Tibial nerve (tissue), 4 donors: ENCODE measurements around the gene ALDH4A1. TPM values are rescaled to one million over a fixed set of nuclear protein-coding genes. Genes with fewer than 3 reads are reported as not detected.
"Not testable (repeated sequence)": the region's sequence is repeated elsewhere in the genome, so short reads cannot be mapped to it uniquely, and the experiment has no call there.

Experiments used
- DNase-seq, 2 donors: peaks; one replicate each; pipeline ENCODE4 v3.0.0-alpha.2; 2019; ENCODE audit warnings: low spot score in 2 of 2
- H3K27ac ChIP-seq, 4 donors: fragments of 200-600 bp; sonication (generic) in 3 of 4; one replicate each; pipeline ENCODE4 v1.5.1; 2017 to 2019; ENCODE audit warnings: mild to moderate bottlenecking in 1 of 4
- H3K27me3 ChIP-seq, 2 donors: fragments of 200-600 bp; sonication (generic) in 1 of 2; one replicate each; pipeline versions ENCODE4 v1.5.1 to v1.6.0; 2017 to 2019
- H3K36me3 ChIP-seq, 3 donors: fragments of 200-600 bp; sonication (generic); one replicate each; pipeline ENCODE4 v1.5.1; 2018 to 2019
- H3K4me1 ChIP-seq, 4 donors: fragments of 200-600 bp; sonication (generic) in 3 of 4; one replicate each; pipeline ENCODE4 v1.5.1; 2017 to 2019
- H3K4me3 ChIP-seq, 4 donors: fragments of 200-600 bp; sonication (generic) in 3 of 4; one replicate each; pipeline ENCODE4 v1.5.1; 2017 to 2019; ENCODE audit warnings: mild to moderate bottlenecking in 1 of 4, moderate library complexity in 1 of 4
- H3K9me3 ChIP-seq, 4 donors: fragments of 200-600 bp; sonication (generic) in 3 of 4; one replicate each; pipeline ENCODE4 v1.5.1; 2017 to 2019
- CTCF ChIP-seq, 5 experiments: fragments of 200-600 bp in 3 of 5; fragments of 450-650 bp in 2 of 5; sonication (generic) in 3 of 5; IDR thresholded peaks; one replicate each; pipeline ENCODE4 v1.5.1; 2016 to 2019; ENCODE audit warnings: antibody characterized with exemption in 5 of 5, mild to moderate bottlenecking in 3 of 5, moderate library complexity in 2 of 5
- EP300 ChIP-seq, 2 donors: sonication (generic); formaldehyde crosslinking; IDR thresholded peaks; one replicate each; pipeline ENCODE4 v1.6.1; 2017; ENCODE audit warnings: antibody characterized with exemption in 2 of 2, mild to moderate bottlenecking in 1 of 2
- POLR2A ChIP-seq, 2 donors: fragments of 450-650 bp; IDR thresholded peaks; one replicate each; pipeline ENCODE4 v1.6.1; 2017; ENCODE audit warnings: antibody characterized with exemption in 2 of 2, mild to moderate bottlenecking in 2 of 2, moderate library complexity in 2 of 2
- WGBS, 2 donors: methylation state at CpG; one replicate each; pipeline ENCODE4 v1.1.5; 2018; 5-methylcytosine and 5-hydroxymethylcytosine counted together
- total RNA-seq, 4 donors: library from RNA; depleted of rRNA; stranded (reverse); fragments of >200 nt; gene quantifications; one replicate each; pipeline ENCODE4 v1.1.0, GENCODE V29; 2016

The ALDH4A1 gene
- total RNA-seq, 4 donors from 2014 or later: 31.2 to 42.0 (median 35.3) TPM

- TF ChIP-seq POLR2A (IDR thresholded peaks at IDR 0.05): no peak
- no peak for TF ChIP-seq EP300 (IDR thresholded peaks at IDR 0.05)
- TF ChIP-seq CTCF (IDR thresholded peaks at IDR 0.05): no peak
- peaks cover 0 to 25% (median 0%) of the 10 kb centered on the region in 3 donors for H3K36me3 ChIP-seq
- H3K27me3 ChIP-seq: no peaks in the 10 kb centered on the region
- WGBS, 2 donors: 90 to 95% methylated on average over 6 of the region's 6 CpGs
- no peaks in the 10 kb centered on the region for H3K9me3 ChIP-seq
- H3K4me3 ChIP-seq: no peak overlapping the region
- DNase-seq: no peak
- H3K27ac ChIP-seq: peak overlapping the region in 1 of 4 donors; percentile 43
- H3K4me1 ChIP-seq: peaks cover 0 to 39% (median 21%) of the 10 kb centered on the region in 4 donors
Observed at GRCh38 chr1:18895317-18895716, 7.0 kb downstream of the ALDH4A1 start.

GRCh38 chr1:18893120-18893519, 9.2 kb downstream of the ALDH4A1 start:
- no peaks in the 10 kb centered on the region for H3K27me3 ChIP-seq
- H3K4me3 ChIP-seq: no peak overlapping the region
- no peak for DNase-seq
- H3K4me1 ChIP-seq: peaks cover 0 to 43% (median 23%) of the 10 kb centered on the region in 4 donors
- H3K36me3 ChIP-seq: peaks cover 0 to 26% (median 0%) of the 10 kb centered on the region in 3 donors
- no peak for TF ChIP-seq POLR2A (IDR thresholded peaks at IDR 0.05)
- no peak for TF ChIP-seq EP300 (IDR thresholded peaks at IDR 0.05)
- no peak for TF ChIP-seq CTCF (IDR thresholded peaks at IDR 0.05)
- H3K27ac ChIP-seq: no peak overlapping the region
- no peaks in the 10 kb centered on the region for H3K9me3 ChIP-seq
- WGBS, 2 donors: 79 to 93% methylated on average over 7 of the region's 7 CpGs

GRCh38 chr1:18891858-18892257, 10.5 kb downstream of the ALDH4A1 start:
- not testable (repeated sequence) for H3K27me3 ChIP-seq, H3K4me3 ChIP-seq, H3K9me3 ChIP-seq, DNase-seq
- peaks cover 0 to 28% (median 0%) of the 10 kb centered on the region in 3 donors for H3K36me3 ChIP-seq
- H3K4me1 ChIP-seq: peaks cover 0 to 43% (median 23%) of the 10 kb centered on the region in 4 donors
- peak overlapping the region in 1 of 4 donors; percentile 68 for H3K27ac ChIP-seq
- 66 to 78% methylated on average over 7 of the region's 7 CpGs for WGBS, 2 donors

- 90 to 94% methylated on average over 7 of the region's 7 CpGs for whole genome bisulfite sequencing, 2 donors
- peaks cover 0 to 28% (median 0%) of the 10 kb centered on the region in 3 donors for H3K36me3 ChIP-seq
- no peak overlapping the region for H3K4me3 ChIP-seq
- DNase-seq: no peak
- TF ChIP-seq EP300 (IDR thresholded peaks at IDR 0.05): no peak
- no peak for TF ChIP-seq CTCF (IDR thresholded peaks at IDR 0.05)
- no peak for TF ChIP-seq POLR2A (IDR thresholded peaks at IDR 0.05)
- H3K27me3 ChIP-seq: no peaks in the 10 kb centered on the region
- H3K4me1 ChIP-seq: peaks cover 0 to 43% (median 23%) of the 10 kb centered on the region in 4 donors
- peak overlapping the region in 2 of 4 donors; percentile 61 to 68 for H3K27ac ChIP-seq
- no peaks in the 10 kb centered on the region for H3K9me3 ChIP-seq
Observed at GRCh38 chr1:18891426-18891780, 11.0 kb downstream of the ALDH4A1 start.

GRCh38 chr1:18890706-18891425, 11.5 kb downstream of the ALDH4A1 start:
- DNase-seq: peak in 1 of 2 donors; percentile 14
- Histone ChIP-seq H3K4me1 (peaks cover 0 to 43% (median 23%) of the 10 kb centered on the region in 4 donors), H3K27ac (peak overlapping the region in 3 of 4 donors; percentile 40 to 68 (median 61)), H3K36me3 (peaks cover 0 to 28% (median 0%) of the 10 kb centered on the region in 3 donors), H3K4me3 (no peak overlapping the region), H3K27me3 (no peaks in the 10 kb centered on the region), H3K9me3 (no peaks in the 10 kb centered on the region)
- TF ChIP-seq POLR2A (IDR thresholded peaks at IDR 0.05): no peak
- peak in 1 of 2 donors; percentile 24 for TF ChIP-seq EP300 (IDR thresholded peaks at IDR 0.05)
- TF ChIP-seq CTCF (IDR thresholded peaks at IDR 0.05): no peak
- 32 to 43% methylated on average over 6 of the region's 6 CpGs for WGBS, 2 donors
